Vagina (tissue), 2 donors: ENCODE data around the gene TSC22D3. TPM values are rescaled to one million over a fixed set of nuclear protein-coding genes. Genes with fewer than 3 reads are reported as not detected.

Experiments used
- DNase-seq, 2 donors: peaks; one replicate each; pipeline ENCODE4 v3.0.0-alpha.2; 2017; ENCODE audit errors: extremely low spot score in 2 of 2
- H3K27ac ChIP-seq: fragments of 200-600 bp; sonication (generic); one replicate; pipeline ENCODE4 v1.5.1; 2019
- H3K27me3 ChIP-seq: fragments of 200-600 bp; sonication (generic); one replicate; pipeline ENCODE4 v1.5.1; 2019
- H3K36me3 ChIP-seq, 2 donors: fragments of 200-600 bp; sonication (generic); one replicate each; pipeline ENCODE4 v1.5.1; 2017 to 2019
- H3K4me1 ChIP-seq: fragments of 200-600 bp; sonication (generic); one replicate; pipeline ENCODE4 v1.5.1; 2019
- H3K4me3 ChIP-seq, 2 donors: fragments of 200-600 bp; sonication (generic); 1 replicate in 1 of 2; 2 replicates in 1 of 2; pipeline ENCODE4 v1.5.1; 2016 to 2019
- H3K9me3 ChIP-seq: fragments of 200-600 bp; sonication (generic); one replicate; pipeline ENCODE4 v1.5.1; 2019
- POLR2A ChIP-seq, 2 donors: fragments of 450-650 bp; IDR thresholded peaks; one replicate each; pipeline ENCODE4 v1.6.1; 2017; ENCODE audit warnings: antibody characterized with exemption in 2 of 2, mild to moderate bottlenecking in 2 of 2, moderate library complexity in 2 of 2
- POLR2AphosphoS5 ChIP-seq, 2 donors: sonication (generic); formaldehyde crosslinking; IDR thresholded peaks; one replicate each; pipeline ENCODE4 v1.9.0; 2017; ENCODE audit warnings: antibody characterized with exemption in 2 of 2, mild to moderate bottlenecking in 2 of 2, low read depth in 1 of 2; ENCODE audit not compliant: insufficient read depth in 1 of 2
- intact Hi-C: fragments of 100-400 bp; cut with DNase I; formaldehyde crosslinking; loops from one replicate; pipeline ENCODE4 v1.15.1; 2023
- total RNA-seq: library from RNA; depleted of rRNA; stranded (reverse); fragments of >200 nt; gene quantifications from one replicate; pipeline ENCODE4 v1.2.3, GENCODE V29; 2016
- TF ChIP-seq, protein P1 (sequence below), 3 experiments: fragments of 450-650 bp in 2 of 3; fragments of 200-600 bp in 1 of 3; sonication (generic) in 1 of 3; IDR thresholded peaks; one replicate each; pipeline ENCODE4 v1.5.1; 2017 to 2019; ENCODE audit warnings: antibody characterized with exemption in 3 of 3, mild to moderate bottlenecking in 2 of 3, moderate library complexity in 2 of 3

Gene TSC22D3
- total RNA-seq, 1 donor from 2014 or later, result 780 TPM

DNA sequence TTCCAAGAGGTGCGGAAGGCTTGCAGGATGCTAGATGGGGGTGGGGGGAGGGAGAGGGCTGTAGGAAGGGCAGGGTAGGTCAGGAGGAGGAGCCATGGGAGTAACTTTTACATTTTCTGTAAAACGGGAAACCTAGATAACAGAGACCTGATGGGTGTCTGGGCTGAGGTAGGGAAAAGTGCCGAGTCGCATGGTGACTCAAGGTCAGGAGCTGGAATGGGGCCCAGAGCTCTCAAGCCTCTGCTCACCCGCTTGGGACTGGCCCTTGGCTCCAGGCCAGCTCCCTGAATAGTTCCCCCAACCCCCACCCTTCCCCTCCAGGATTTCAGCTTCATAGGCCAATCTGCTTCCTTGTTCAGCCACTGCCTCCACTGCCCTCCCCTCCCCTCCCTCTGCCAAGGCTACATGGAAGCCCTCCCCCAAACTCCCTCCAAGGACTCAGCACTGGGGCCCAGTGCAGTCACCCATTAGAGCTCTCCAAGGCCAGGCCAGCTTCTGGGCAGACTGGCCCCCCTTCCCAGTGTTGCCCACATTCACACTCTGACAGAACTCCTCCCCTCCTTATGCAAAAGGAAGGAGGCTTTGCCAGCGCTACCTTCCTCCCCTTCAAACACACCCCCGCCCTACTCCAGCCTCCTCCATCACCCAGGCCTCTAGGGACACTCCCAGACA lies 43.6 kb downstream of the TSC22D3 start:
- TF ChIP-seq, protein P1, sequence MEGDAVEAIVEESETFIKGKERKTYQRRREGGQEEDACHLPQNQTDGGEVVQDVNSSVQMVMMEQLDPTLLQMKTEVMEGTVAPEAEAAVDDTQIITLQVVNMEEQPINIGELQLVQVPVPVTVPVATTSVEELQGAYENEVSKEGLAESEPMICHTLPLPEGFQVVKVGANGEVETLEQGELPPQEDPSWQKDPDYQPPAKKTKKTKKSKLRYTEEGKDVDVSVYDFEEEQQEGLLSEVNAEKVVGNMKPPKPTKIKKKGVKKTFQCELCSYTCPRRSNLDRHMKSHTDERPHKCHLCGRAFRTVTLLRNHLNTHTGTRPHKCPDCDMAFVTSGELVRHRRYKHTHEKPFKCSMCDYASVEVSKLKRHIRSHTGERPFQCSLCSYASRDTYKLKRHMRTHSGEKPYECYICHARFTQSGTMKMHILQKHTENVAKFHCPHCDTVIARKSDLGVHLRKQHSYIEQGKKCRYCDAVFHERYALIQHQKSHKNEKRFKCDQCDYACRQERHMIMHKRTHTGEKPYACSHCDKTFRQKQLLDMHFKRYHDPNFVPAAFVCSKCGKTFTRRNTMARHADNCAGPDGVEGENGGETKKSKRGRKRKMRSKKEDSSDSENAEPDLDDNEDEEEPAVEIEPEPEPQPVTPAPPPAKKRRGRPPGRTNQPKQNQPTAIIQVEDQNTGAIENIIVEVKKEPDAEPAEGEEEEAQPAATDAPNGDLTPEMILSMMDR (IDR thresholded peaks at IDR 0.05), result no peak
- peak in 1 of 2 donors; percentile 62 for TF ChIP-seq POLR2AphosphoS5 (IDR thresholded peaks at IDR 0.05; ENCODE audit: insufficient read depth in 1 of 2, low read depth in 1 of 2)
- Histone ChIP-seq H3K4me3 (no peak overlapping the region), H3K36me3 (no peaks in the 10 kb centered on the region), H3K9me3 (no peaks in the 10 kb centered on the region), H3K27ac (peak overlapping the region; percentile 65), H3K4me1 (peaks cover 51% of the 10 kb centered on the region), H3K27me3 (no peaks in the 10 kb centered on the region)
- DNase-seq, result no peak
- intact Hi-C loops, result no loop called here

DNA sequence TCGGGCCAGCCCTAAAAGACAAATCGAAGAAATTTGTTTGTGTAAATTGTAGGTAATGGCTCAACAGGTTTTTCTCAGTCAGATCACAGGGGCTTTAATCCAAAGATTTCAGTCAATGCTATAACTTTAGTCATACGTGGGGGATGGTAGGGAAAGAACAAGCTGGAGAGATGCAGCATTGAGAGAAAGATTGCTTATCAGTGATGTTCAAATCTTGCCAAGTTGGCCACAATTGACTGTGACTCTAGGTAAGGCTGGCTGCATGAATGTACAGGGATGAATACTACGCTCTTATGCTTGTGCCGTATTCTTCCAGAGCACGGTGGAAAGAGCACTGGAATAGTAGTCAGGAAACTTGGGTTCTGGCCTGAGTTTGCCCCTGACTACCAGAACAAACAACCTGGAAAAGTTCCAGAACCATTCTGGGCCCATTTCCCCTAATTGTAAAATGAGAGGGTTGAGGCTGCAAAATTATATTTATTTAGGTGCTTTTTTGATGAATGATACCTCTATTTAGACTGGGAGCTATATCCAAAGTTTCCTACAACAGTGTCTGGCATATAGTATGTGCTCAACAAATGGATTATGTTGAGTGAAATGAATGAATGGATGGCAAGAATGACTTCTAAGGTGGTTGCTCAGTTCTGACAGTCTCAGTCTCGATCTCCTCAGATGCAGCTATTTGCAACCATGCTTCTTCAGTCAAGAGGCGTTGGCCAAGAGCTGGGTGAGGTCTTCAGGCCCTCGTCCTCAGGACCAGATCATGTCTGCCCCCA lies 44.4 kb downstream of the TSC22D3 start:
- TF ChIP-seq, protein P1 (IDR thresholded peaks at IDR 0.05), result no peak
- no peak for TF ChIP-seq POLR2A (IDR thresholded peaks at IDR 0.05)
- no peak for TF ChIP-seq POLR2AphosphoS5 (IDR thresholded peaks at IDR 0.05; ENCODE audit: insufficient read depth in 1 of 2, low read depth in 1 of 2)
- Histone ChIP-seq H3K27ac (peak overlapping the region; percentile 65), H3K4me1 (peaks cover 48% of the 10 kb centered on the region), H3K9me3 (no peaks in the 10 kb centered on the region), H3K27me3 (no peaks in the 10 kb centered on the region), H3K4me3 (no peak overlapping the region), H3K36me3 (no peaks in the 10 kb centered on the region)
- DNase-seq, result no peak
- intact Hi-C loops, result no loop called here

DNA sequence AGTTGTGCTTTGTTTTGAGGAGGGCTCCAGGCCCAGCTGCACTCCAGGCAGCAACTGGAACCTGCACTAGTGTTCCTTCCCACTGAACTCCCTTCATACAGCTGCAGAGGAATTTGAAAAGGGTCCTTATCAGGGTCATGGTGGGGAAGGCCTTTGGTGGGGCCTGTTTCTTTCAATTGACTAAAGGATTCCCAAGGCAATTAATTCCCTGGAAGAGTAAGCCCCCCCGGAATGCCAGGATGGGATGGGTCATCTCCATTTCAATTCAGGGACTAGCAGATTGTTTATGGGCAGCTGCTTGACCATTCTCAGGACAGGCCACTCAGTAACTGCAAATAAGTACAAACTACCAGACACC lies 45.3 kb downstream of the TSC22D3 start:
- no peaks in the 10 kb centered on the region for H3K9me3 ChIP-seq
- DNase-seq, result no peak
- H3K27me3 ChIP-seq, result no peaks in the 10 kb centered on the region
- H3K27ac ChIP-seq, result peak overlapping the region; percentile 65
- intact Hi-C loops, result no loop called here
- no peaks in the 10 kb centered on the region for H3K36me3 ChIP-seq
- H3K4me1 ChIP-seq, result peaks cover 50% of the 10 kb centered on the region
- H3K4me3 ChIP-seq, result no peak overlapping the region
- TF ChIP-seq POLR2A (IDR thresholded peaks at IDR 0.05) (no peak), POLR2AphosphoS5 (IDR thresholded peaks at IDR 0.05; ENCODE audit: insufficient read depth in 1 of 2, low read depth in 1 of 2) (no peak)
- TF ChIP-seq, protein P1 (IDR thresholded peaks at IDR 0.05), result no peak

DNA sequence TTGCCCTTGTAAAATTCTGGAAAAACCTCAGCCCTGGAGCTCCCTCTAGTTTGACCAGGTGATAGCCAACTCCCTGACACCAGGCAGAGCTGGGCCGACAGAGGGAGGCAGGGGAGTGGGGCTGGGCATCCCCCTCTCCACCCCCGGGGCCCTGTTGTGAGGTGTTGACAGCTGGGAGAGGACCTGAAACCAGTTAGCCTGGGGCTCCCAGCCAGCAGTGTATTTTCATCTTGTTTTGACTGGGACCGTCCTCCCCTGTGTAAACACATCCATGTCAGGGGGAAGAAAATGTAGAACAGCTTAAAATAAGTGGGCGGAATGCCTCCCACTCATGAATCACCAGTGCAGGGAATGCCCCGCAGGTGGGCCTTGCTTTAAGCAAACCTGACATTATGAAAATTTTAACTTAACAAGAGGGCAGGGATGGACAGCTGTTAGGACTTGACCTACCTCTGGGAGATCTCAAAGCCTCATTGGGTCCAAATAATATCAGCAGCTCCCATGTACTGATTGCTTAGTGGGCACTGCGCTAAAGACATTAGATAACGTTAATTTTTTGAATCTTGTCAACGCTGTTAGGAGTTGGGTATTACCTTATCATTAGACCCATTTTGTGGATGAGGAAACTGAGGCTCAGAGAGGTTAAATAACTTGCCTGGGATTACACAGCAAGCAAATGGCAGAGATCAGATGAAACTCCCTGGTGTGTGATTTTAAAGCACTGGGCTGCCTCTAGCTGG lies 45.9 kb downstream of the TSC22D3 start:
- no peaks in the 10 kb centered on the region for H3K36me3 ChIP-seq
- H3K27me3 ChIP-seq, result no peaks in the 10 kb centered on the region
- intact Hi-C loops, result no loop called here
- no peak overlapping the region for H3K4me3 ChIP-seq
- H3K4me1 ChIP-seq, result peaks cover 54% of the 10 kb centered on the region
- TF ChIP-seq, protein P1 (IDR thresholded peaks at IDR 0.05), result no peak
- TF ChIP-seq POLR2A (IDR thresholded peaks at IDR 0.05), result no peak
- peak; percentile 25 to 53 for TF ChIP-seq POLR2AphosphoS5 (IDR thresholded peaks at IDR 0.05; ENCODE audit: insufficient read depth in 1 of 2, low read depth in 1 of 2)
- DNase-seq, result no peak
- H3K9me3 ChIP-seq, result no peaks in the 10 kb centered on the region
- peak overlapping the region; percentile 65 for H3K27ac ChIP-seq
